ENCODE data around the gene C14orf119.

The C14orf119 gene

GRCh38 chr14:23076785-23077408, 18.4 kb upstream of the C14orf119 start:
- Histone ChIP-seq H3K9me3 (ENCODE audit: control insufficient read depth, low read length) (no peaks in the 10 kb centered on the region), H3K4me3 (ENCODE audit: low read length) (peak overlapping the region; percentile 46), H3K36me3 (ENCODE audit: control insufficient read depth, insufficient read depth, low read length, severe bottlenecking) (peaks cover 92% of the 10 kb centered on the region), H3K4me1 (ENCODE audit: control insufficient read depth, insufficient read depth, low read length) (peaks cover 73% of the 10 kb centered on the region), H3K27me3 (replicated peaks; ENCODE audit: control insufficient read depth, insufficient read depth, low read length) (no peaks in the 10 kb centered on the region), H3K9ac (ENCODE audit: low read length) (peak overlapping the region; percentile 88)
- peak; percentile 72 for DNase-seq (ENCODE audit: low read depth)

GRCh38 chr14:23077962-23078361, 17.3 kb upstream of the C14orf119 start:
- Histone ChIP-seq H3K36me3 (ENCODE audit: control insufficient read depth, insufficient read depth, low read length, severe bottlenecking) (peaks cover 89% of the 10 kb centered on the region), H3K9ac (ENCODE audit: low read length) (peak overlapping the region; percentile 88), H3K4me1 (ENCODE audit: control insufficient read depth, insufficient read depth, low read length) (peaks cover 68% of the 10 kb centered on the region), H3K4me3 (ENCODE audit: low read length) (peak overlapping the region; percentile 9), H3K9me3 (ENCODE audit: control insufficient read depth, low read length) (no peaks in the 10 kb centered on the region), H3K27me3 (replicated peaks; ENCODE audit: control insufficient read depth, insufficient read depth, low read length) (no peaks in the 10 kb centered on the region)
- no peak for DNase-seq (ENCODE audit: low read depth)

- Histone ChIP-seq H3K4me3 (ENCODE audit: low read length) (peak overlapping the region; percentile 23), H3K4me1 (ENCODE audit: control insufficient read depth, insufficient read depth, low read length) (peaks cover 67% of the 10 kb centered on the region), H3K9me3 (ENCODE audit: control insufficient read depth, low read length) (no peaks in the 10 kb centered on the region), H3K27me3 (replicated peaks; ENCODE audit: control insufficient read depth, insufficient read depth, low read length) (no peaks in the 10 kb centered on the region), H3K36me3 (ENCODE audit: control insufficient read depth, insufficient read depth, low read length, severe bottlenecking) (peaks cover 88% of the 10 kb centered on the region), H3K9ac (ENCODE audit: low read length) (peak overlapping the region; percentile 88)
- DNase-seq (ENCODE audit: low read depth), result peak; percentile 93
Observed at GRCh38 chr14:23078692-23079116, 16.6 kb upstream of the C14orf119 start.

- H3K27me3 ChIP-seq (replicated peaks; ENCODE audit: control insufficient read depth, insufficient read depth, low read length), result no peaks in the 10 kb centered on the region
- peak; percentile 28 for DNase-seq (ENCODE audit: low read depth)
- H3K36me3 ChIP-seq (ENCODE audit: control insufficient read depth, insufficient read depth, low read length, severe bottlenecking), result peaks cover 82% of the 10 kb centered on the region
- H3K9ac ChIP-seq (ENCODE audit: low read length), result peak overlapping the region; percentile 78
- H3K4me1 ChIP-seq (ENCODE audit: control insufficient read depth, insufficient read depth, low read length), result peaks cover 69% of the 10 kb centered on the region
- no peaks in the 10 kb centered on the region for H3K9me3 ChIP-seq (ENCODE audit: control insufficient read depth, low read length)
- peak overlapping the region; percentile 23 for H3K4me3 ChIP-seq (ENCODE audit: low read length)
Observed at GRCh38 chr14:23079716-23080115, 15.6 kb upstream of the C14orf119 start.

- peak overlapping the region; percentile 78 for H3K9ac ChIP-seq (ENCODE audit: low read length)
- peaks cover 71% of the 10 kb centered on the region for H3K4me1 ChIP-seq (ENCODE audit: control insufficient read depth, insufficient read depth, low read length)
- H3K9me3 ChIP-seq (ENCODE audit: control insufficient read depth, low read length), result no peaks in the 10 kb centered on the region
- H3K36me3 ChIP-seq (ENCODE audit: control insufficient read depth, insufficient read depth, low read length, severe bottlenecking), result peaks cover 82% of the 10 kb centered on the region
- no peak for DNase-seq (ENCODE audit: low read depth)
- H3K4me3 ChIP-seq (ENCODE audit: low read length), result no peak overlapping the region
- H3K27me3 ChIP-seq (replicated peaks; ENCODE audit: control insufficient read depth, insufficient read depth, low read length), result no peaks in the 10 kb centered on the region
Observed at GRCh38 chr14:23080474-23080873, 14.8 kb upstream of the C14orf119 start.

GRCh38 chr14:23085458-23085857, 9.8 kb upstream of the C14orf119 start:
- Histone ChIP-seq H3K9ac (ENCODE audit: low read length) (peak overlapping the region; percentile 51), H3K4me1 (ENCODE audit: control insufficient read depth, insufficient read depth, low read length) (peaks cover 35% of the 10 kb centered on the region), H3K27me3 (replicated peaks; ENCODE audit: control insufficient read depth, insufficient read depth, low read length) (no peaks in the 10 kb centered on the region), H3K9me3 (ENCODE audit: control insufficient read depth, low read length) (no peaks in the 10 kb centered on the region), H3K4me3 (ENCODE audit: low read length) (no peak overlapping the region), H3K36me3 (ENCODE audit: control insufficient read depth, insufficient read depth, low read length, severe bottlenecking) (peaks cover 87% of the 10 kb centered on the region)
- no peak for DNase-seq (ENCODE audit: low read depth)

GRCh38 chr14:23086565-23086964, 8.7 kb upstream of the C14orf119 start:
- H3K36me3 ChIP-seq (ENCODE audit: control insufficient read depth, insufficient read depth, low read length, severe bottlenecking), result peaks cover 85% of the 10 kb centered on the region

GRCh38 chr14:23089498-23090253, 5.6 kb upstream of the C14orf119 start:
- Histone ChIP-seq H3K4me3 (ENCODE audit: low read length) (no peak overlapping the region), H3K9ac (ENCODE audit: low read length) (no peak overlapping the region), H3K9me3 (ENCODE audit: control insufficient read depth, low read length) (no peaks in the 10 kb centered on the region), H3K27me3 (replicated peaks; ENCODE audit: control insufficient read depth, insufficient read depth, low read length) (no peaks in the 10 kb centered on the region), H3K36me3 (ENCODE audit: control insufficient read depth, insufficient read depth, low read length, severe bottlenecking) (peaks cover 82% of the 10 kb centered on the region), H3K4me1 (ENCODE audit: control insufficient read depth, insufficient read depth, low read length) (peaks cover 35% of the 10 kb centered on the region)
- DNase-seq (ENCODE audit: low read depth), result no peak

More at GRCh38 chr14:23086565-23086964, 8.7 kb upstream of the C14orf119 start:
- no peak for DNase-seq (ENCODE audit: low read depth)
- no peaks in the 10 kb centered on the region for H3K27me3 ChIP-seq (replicated peaks; ENCODE audit: control insufficient read depth, insufficient read depth, low read length)
- H3K4me1 ChIP-seq (ENCODE audit: control insufficient read depth, insufficient read depth, low read length), result peaks cover 26% of the 10 kb centered on the region
- H3K4me3 ChIP-seq (ENCODE audit: low read length), result no peak overlapping the region
- H3K9ac ChIP-seq (ENCODE audit: low read length), result no peak overlapping the region
- no peaks in the 10 kb centered on the region for H3K9me3 ChIP-seq (ENCODE audit: control insufficient read depth, low read length)

GRCh38 chr14:23090254-23090636, 5.1 kb upstream of the C14orf119 start:
- DNase-seq (ENCODE audit: low read depth), result no peak
- Histone ChIP-seq H3K9ac (ENCODE audit: low read length) (peak overlapping the region; percentile 1), H3K4me1 (ENCODE audit: control insufficient read depth, insufficient read depth, low read length) (peaks cover 30% of the 10 kb centered on the region), H3K36me3 (ENCODE audit: control insufficient read depth, insufficient read depth, low read length, severe bottlenecking) (peaks cover 77% of the 10 kb centered on the region), H3K4me3 (ENCODE audit: low read length) (no peak overlapping the region), H3K27me3 (replicated peaks; ENCODE audit: control insufficient read depth, insufficient read depth, low read length) (no peaks in the 10 kb centered on the region), H3K9me3 (ENCODE audit: control insufficient read depth, low read length) (no peaks in the 10 kb centered on the region)

- H3K36me3 ChIP-seq (ENCODE audit: control insufficient read depth, insufficient read depth, low read length, severe bottlenecking), result peaks cover 64% of the 10 kb centered on the region
Observed at GRCh38 chr14:23091294-23092225, 3.7 kb upstream of the C14orf119 start.

GRCh38 chr14:23093104-23093503, 2.2 kb upstream of the C14orf119 start:
- Histone ChIP-seq H3K27me3 (replicated peaks; ENCODE audit: control insufficient read depth, insufficient read depth, low read length) (no peaks in the 10 kb centered on the region), H3K4me1 (ENCODE audit: control insufficient read depth, insufficient read depth, low read length) (peaks cover 37% of the 10 kb centered on the region), H3K36me3 (ENCODE audit: control insufficient read depth, insufficient read depth, low read length, severe bottlenecking) (peaks cover 55% of the 10 kb centered on the region), H3K4me3 (ENCODE audit: low read length) (peak overlapping the region; percentile 86), H3K9ac (ENCODE audit: low read length) (peak overlapping the region; percentile 99), H3K9me3 (ENCODE audit: control insufficient read depth, low read length) (no peaks in the 10 kb centered on the region)
- no peak for DNase-seq (ENCODE audit: low read depth)

More at GRCh38 chr14:23091294-23092225, 3.7 kb upstream of the C14orf119 start:
- no peak overlapping the region for H3K4me3 ChIP-seq (ENCODE audit: low read length)
- no peaks in the 10 kb centered on the region for H3K9me3 ChIP-seq (ENCODE audit: control insufficient read depth, low read length)
- peaks cover 21% of the 10 kb centered on the region for H3K4me1 ChIP-seq (ENCODE audit: control insufficient read depth, insufficient read depth, low read length)
- no peak overlapping the region for H3K9ac ChIP-seq (ENCODE audit: low read length)
- DNase-seq (ENCODE audit: low read depth), result no peak
- no peaks in the 10 kb centered on the region for H3K27me3 ChIP-seq (replicated peaks; ENCODE audit: control insufficient read depth, insufficient read depth, low read length)

Measured in adipocyte (in vitro differentiated cells).